COR-L47 (cell line): ENCODE data around the gene ELOB.

ENCODE experiments used
- DNase-seq: peaks from one replicate; lab custom pipeline; 2025; lab: John Stamatoyannopoulos, UW

The ELOB gene

GRCh38 chr16:2777231-2777902 lies at the start of gene ELOB:
Gene ELOB, minus strand, starts transcription at chr16:2777280. Its CDS starts 41 bp downstream, at chr16:2777239.
- DNase-seq: peak; percentile 81

- no peak for DNase-seq
These were observed 48.8 kb upstream of the ELOB start for GRCh38 chr16:2825906-2826305.

GRCh38 chr16:2825049-2825742 lies 48.1 kb upstream of the ELOB start:
- no peak for DNase-seq

- no peak for DNase-seq
These were observed 47.5 kb upstream of the ELOB start for GRCh38 chr16:2824626-2825025.

GRCh38 chr16:2822496-2822895 lies 45.4 kb upstream of the ELOB start:
- no peak for DNase-seq

GRCh38 chr16:2822158-2822495 lies 45.0 kb upstream of the ELOB start:
- DNase-seq: no peak

- no peak for DNase-seq
These were observed 44.5 kb upstream of the ELOB start for GRCh38 chr16:2821487-2822157.

GRCh38 chr16:2820836-2821486 lies 43.9 kb upstream of the ELOB start:
- no peak for DNase-seq

- no peak for DNase-seq
These were observed 43.1 kb upstream of the ELOB start for GRCh38 chr16:2819939-2820835.

GRCh38 chr16:2819179-2819938 lies 42.3 kb upstream of the ELOB start:
- no peak for DNase-seq

GRCh38 chr16:2818272-2818876 lies 41.3 kb upstream of the ELOB start:
- DNase-seq: no peak

- no peak for DNase-seq
These were observed 40.5 kb upstream of the ELOB start for GRCh38 chr16:2817340-2818271.

GRCh38 chr16:2816751-2817339 lies 39.8 kb upstream of the ELOB start, which contains the start of gene PRSS21:
Gene PRSS21, plus strand, starts transcription at chr16:2817237. Its CDS starts 32 bp downstream, at chr16:2817269.
- no peak for DNase-seq

- DNase-seq: no peak
These were observed 38.3 kb upstream of the ELOB start for GRCh38 chr16:2815299-2815771.

GRCh38 chr16:2814551-2815298 lies 37.6 kb upstream of the ELOB start:
- DNase-seq: no peak

- DNase-seq: no peak
These were observed 36.7 kb upstream of the ELOB start for GRCh38 chr16:2813771-2814221.

GRCh38 chr16:2811703-2812471 lies 34.8 kb upstream of the ELOB start:
- DNase-seq: no peak
